COR-L47 (cell line): ENCODE data around the gene TNS2.
"Not testable (repeated sequence)": the region's sequence is repeated elsewhere in the genome, so short reads cannot be mapped to it uniquely, and the experiment has no call there.

Source experiments
- DNase-seq: peaks from one replicate; lab custom pipeline; 2025; lab: John Stamatoyannopoulos, UW

TNS2 gene

GRCh38 chr12:53049571-53050318 is at the start of gene TNS2:
TSS of gene TNS2 (plus strand) at chr12:53050065. CDS start at chr12:53050186, 121 bp downstream.
- DNase-seq, result no peak

GRCh38 chr12:53004178-53004577 is 45.7 kb upstream of the TNS2 start:
- no peak for DNase-seq

- DNase-seq, result no peak
Observed at GRCh38 chr12:53004582-53004981, 45.3 kb upstream of the TNS2 start.

GRCh38 chr12:53005215-53005985 is 44.5 kb upstream of the TNS2 start:
- DNase-seq, result peak; percentile 7

GRCh38 chr12:53005986-53006809 is 43.7 kb upstream of the TNS2 start, which contains the start of gene EIF4B:
TSS of gene EIF4B (plus strand) at chr12:53006456. CDS start at chr12:53006484, 28 bp downstream.
- DNase-seq, result peak; percentile 100

- peak; percentile 63 for DNase-seq
Observed at GRCh38 chr12:53006810-53007309, 43.0 kb upstream of the TNS2 start.

- DNase-seq, result no peak
Observed at GRCh38 chr12:53007343-53007742, 42.5 kb upstream of the TNS2 start.

- not testable (repeated sequence) for DNase-seq
Observed at GRCh38 chr12:53008760-53009159, 41.1 kb upstream of the TNS2 start.

- DNase-seq, result no peak
Observed at GRCh38 chr12:53010955-53011354, 38.9 kb upstream of the TNS2 start.

- DNase-seq, result no peak
Observed at GRCh38 chr12:53011889-53012288, 38.0 kb upstream of the TNS2 start.

- no peak for DNase-seq
Observed at GRCh38 chr12:53012928-53013327, 36.9 kb upstream of the TNS2 start.

GRCh38 chr12:53014709-53015108 is 35.2 kb upstream of the TNS2 start:
- DNase-seq, result no peak

- DNase-seq, result no peak
Observed at GRCh38 chr12:53025250-53025649, 24.6 kb upstream of the TNS2 start.

GRCh38 chr12:53027014-53027413 is 22.9 kb upstream of the TNS2 start:
- not testable (repeated sequence) for DNase-seq

- no peak for DNase-seq
Observed at GRCh38 chr12:53031616-53032015, 18.2 kb upstream of the TNS2 start.

- not testable (repeated sequence) for DNase-seq
Observed at GRCh38 chr12:53033832-53034231, 16.0 kb upstream of the TNS2 start.

- DNase-seq, result no peak
Observed at GRCh38 chr12:53034459-53034858, 15.4 kb upstream of the TNS2 start.

- no peak for DNase-seq
Observed at GRCh38 chr12:53036802-53037201, 13.1 kb upstream of the TNS2 start.

- no peak for DNase-seq
Observed at GRCh38 chr12:53039851-53040250, 10.0 kb upstream of the TNS2 start.

GRCh38 chr12:53042607-53043454 is 7.0 kb upstream of the TNS2 start:
- DNase-seq, result no peak

GRCh38 chr12:53044052-53044581 is 5.7 kb upstream of the TNS2 start:
- no peak for DNase-seq
